Placental pericyte (primary cell): ENCODE results near the gene CYP2C8. TPM values are rescaled to one million over a fixed set of nuclear protein-coding genes. Genes with fewer than 3 reads are reported as not detected.

Experiments used
- small RNA-seq: library from RNA; depleted of rRNA; stranded (forward); fragments of <200 nt; gene quantifications from one replicate; pipeline ENCODE3, GENCODE V24; 2012; ENCODE audit warnings: low replicate concordance
- total RNA-seq: library from RNA; depleted of rRNA; stranded (reverse); fragments of >200 nt; gene quantifications from 2 replicates; pipeline ENCODE4 v1.2.3, GENCODE V29; 2012

Gene CYP2C8
- not detected in 2 replicates for total RNA-seq

DNA sequence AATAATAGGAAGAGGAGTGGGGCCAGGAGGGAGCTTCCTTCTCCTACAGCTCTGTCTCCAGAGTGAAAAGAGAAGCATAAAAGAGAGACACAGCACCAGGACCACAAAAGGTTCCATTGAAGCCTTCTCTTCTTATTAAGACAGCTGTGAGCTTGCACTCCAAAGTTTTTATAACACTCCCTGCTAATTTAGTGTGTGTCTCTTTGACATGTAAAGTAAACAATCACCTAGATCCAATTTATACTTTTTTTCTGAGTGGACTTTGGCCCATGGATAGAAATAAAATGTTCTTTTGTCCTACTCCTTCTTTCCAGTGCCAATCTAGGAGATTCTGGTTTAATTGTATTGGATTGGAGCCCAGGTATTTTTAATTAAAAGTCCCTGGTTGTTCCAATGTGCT is at the start of gene CYP2C8:
Gene CYP2C8, minus strand, starts transcription at position 212 of the 400 bp plus-strand sequence. Its CDS starts 95 bp downstream, at position 117.

Small RNA genes within 50 kb of the gene (small RNA-seq; reads per million reads assigned to genes)
- gene CYP2C60P = not detected

Other genes starting within 250 kb of the CYP2C8 start
- not detected in 2 replicates for gene CYP2C9, start 130.8 kb downstream of the CYP2C8 start, total RNA-seq
- not detected in 2 replicates for gene ACSM6, start 124.7 kb upstream of the CYP2C8 start, total RNA-seq
- gene PDLIM1, start 221.5 kb upstream of the CYP2C8 start, total RNA-seq = 37.9 and 105 TPM in 2 replicates